ENCODE measurements around the gene KRTAP4-6.
"Not testable (repeated sequence)": the region's sequence is repeated elsewhere in the genome, so short reads cannot be mapped to it uniquely, and the experiment has no call there.

GRCh38 chr17:41148971-41149651 lies 8.8 kb upstream of the KRTAP4-6 start:
- not testable (repeated sequence) for TF ChIP-seq REST (IDR thresholded peaks at IDR 0.05; ENCODE audit: low read depth, low read length); POLR2AphosphoS5 (IDR thresholded peaks at IDR 0.05; ENCODE audit: low read depth, low read length); CTCF (IDR thresholded peaks at IDR 0.05); YY1 (IDR thresholded peaks at IDR 0.05; ENCODE audit: low read depth)

All from SK-N-SH (cell line).